Stimulated activated CD8-positive, alpha-beta memory T cell treated with anti-CD3 and anti-CD28 coated beads, Interleukin-15, amount 100 ng/mL, for 1 hour (primary cell): ENCODE results near the gene KLK6.

Source experiments
- DNase-seq: peaks from one replicate; pipeline ENCODE4 v3.0.0-alpha.2; 2020; ENCODE audit warnings: low read depth

Gene KLK6

GRCh38 chr19:50969413-50969760, at the start of gene KLK6:
KLK6 (minus strand) TSS chr19:50969591; CDS start chr19:50968104, 1,487 bp downstream.
- DNase-seq, result no peak

- DNase-seq, result no peak
Measured at GRCh38 chr19:51018745-51019543, 49.6 kb upstream of the KLK6 start.

- peak; percentile 36 for DNase-seq
Measured at GRCh38 chr19:51016798-51017683, 47.6 kb upstream of the KLK6 start.

GRCh38 chr19:51015691-51016267, 46.4 kb upstream of the KLK6 start:
- no peak for DNase-seq

GRCh38 chr19:51014242-51014641, 44.9 kb upstream of the KLK6 start:
- no peak for DNase-seq

GRCh38 chr19:51012661-51013190, 43.3 kb upstream of the KLK6 start:
- DNase-seq, result no peak

- no peak for DNase-seq
Measured at GRCh38 chr19:51010066-51010795, 40.8 kb upstream of the KLK6 start.

- DNase-seq, result no peak
Measured at GRCh38 chr19:51009061-51009891, 39.9 kb upstream of the KLK6 start.

GRCh38 chr19:51007488-51007887, 38.1 kb upstream of the KLK6 start:
- no peak for DNase-seq

- no peak for DNase-seq
Measured at GRCh38 chr19:51006406-51006805, 37.0 kb upstream of the KLK6 start.

- DNase-seq, result no peak
Measured at GRCh38 chr19:51005248-51005647, 35.9 kb upstream of the KLK6 start.

- DNase-seq, result no peak
Measured at GRCh38 chr19:51003316-51003715, 33.9 kb upstream of the KLK6 start.

- no peak for DNase-seq
Measured at GRCh38 chr19:51002542-51003311, 33.3 kb upstream of the KLK6 start.

- no peak for DNase-seq
Measured at GRCh38 chr19:51002089-51002532, 32.7 kb upstream of the KLK6 start.

- no peak for DNase-seq
Measured at GRCh38 chr19:51001515-51001914, 32.1 kb upstream of the KLK6 start, which contains the start of gene KLK8. KLK8 (minus strand) TSS chr19:51001604; CDS start chr19:51001167, 437 bp downstream.

GRCh38 chr19:51000981-51001380, 31.6 kb upstream of the KLK6 start:
- no peak for DNase-seq

GRCh38 chr19:51000426-51000825, 31.0 kb upstream of the KLK6 start:
- no peak for DNase-seq

GRCh38 chr19:50998686-50999085, 29.3 kb upstream of the KLK6 start:
- DNase-seq, result no peak

GRCh38 chr19:50998061-50998460, 28.7 kb upstream of the KLK6 start:
- no peak for DNase-seq

- DNase-seq, result no peak
Measured at GRCh38 chr19:50994129-50994528, 24.7 kb upstream of the KLK6 start.
